ENCODE measurements around the gene EEIG1.
"Not testable (repeated sequence)": the region's sequence is repeated elsewhere in the genome, so short reads cannot be mapped to it uniquely, and the experiment has no call there.

The EEIG1 gene

DNA sequence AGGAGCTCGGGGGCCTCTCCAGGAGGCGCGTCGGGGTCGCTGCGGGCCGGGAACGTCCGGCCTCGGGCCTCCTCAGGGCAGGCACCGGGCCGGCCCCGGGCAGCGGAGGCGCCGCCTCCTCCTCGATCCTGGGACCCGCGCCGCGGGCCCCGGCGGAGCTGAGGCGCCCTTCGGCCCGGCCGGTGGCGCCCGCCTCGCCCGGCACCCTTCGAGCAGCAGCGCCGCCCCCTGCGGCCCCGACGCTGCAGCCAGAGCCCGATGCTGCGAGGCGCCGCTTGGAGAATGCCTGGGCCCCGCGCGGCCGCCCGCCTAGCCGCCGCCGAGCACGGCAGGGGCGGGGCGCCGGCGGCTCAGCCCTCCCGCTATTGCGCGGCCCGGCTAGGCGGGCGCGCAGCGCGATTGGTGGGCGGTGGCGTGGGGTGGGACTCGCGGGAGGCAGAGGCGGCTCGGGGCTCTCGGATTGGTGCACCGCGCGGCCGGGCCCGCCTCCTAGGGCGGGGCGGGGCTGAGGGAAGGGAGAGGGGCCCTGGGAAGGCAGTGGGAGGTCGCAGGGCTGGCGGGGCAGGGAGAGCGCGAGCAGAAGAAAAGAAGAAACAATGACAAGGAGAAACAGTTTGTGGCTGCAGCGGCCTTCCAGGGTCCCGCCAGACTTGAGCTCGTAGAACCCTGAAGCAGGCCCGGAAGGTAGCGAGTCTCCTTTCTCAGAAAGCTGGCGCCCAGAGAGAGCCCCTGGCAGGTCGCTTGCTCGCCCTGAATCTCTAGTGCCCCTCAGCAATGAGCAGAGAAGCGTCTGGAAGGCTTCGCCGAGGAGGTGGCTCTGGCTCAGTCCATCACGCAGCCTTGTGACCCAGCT is at the start of gene EEIG1:
TSS of gene EEIG1 (minus strand) at position 284 of the 853 bp plus-strand sequence. CDS start 852 bp downstream, outside the sequence.
- peak; percentile 99 for DNase-seq

DNA sequence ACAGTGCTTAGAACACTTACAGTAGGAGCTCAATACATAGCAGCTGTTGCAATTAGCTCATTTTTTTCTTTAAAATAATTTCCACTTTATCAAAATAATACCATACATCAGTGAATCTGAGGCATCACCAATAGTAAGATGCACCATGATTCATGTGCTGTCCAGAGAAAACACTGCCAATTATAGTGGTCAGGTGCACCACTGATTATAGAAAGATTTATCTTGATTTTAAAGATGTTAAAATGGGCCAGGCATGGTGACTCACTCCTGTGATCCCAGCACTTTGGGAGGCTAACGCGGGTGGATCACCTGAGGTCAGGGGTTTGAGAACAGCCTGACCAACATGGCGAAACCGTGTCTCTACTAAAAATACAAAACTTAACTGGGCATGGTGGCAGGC is 46.9 kb upstream of the EEIG1 start:
- no peak for DNase-seq

DNA sequence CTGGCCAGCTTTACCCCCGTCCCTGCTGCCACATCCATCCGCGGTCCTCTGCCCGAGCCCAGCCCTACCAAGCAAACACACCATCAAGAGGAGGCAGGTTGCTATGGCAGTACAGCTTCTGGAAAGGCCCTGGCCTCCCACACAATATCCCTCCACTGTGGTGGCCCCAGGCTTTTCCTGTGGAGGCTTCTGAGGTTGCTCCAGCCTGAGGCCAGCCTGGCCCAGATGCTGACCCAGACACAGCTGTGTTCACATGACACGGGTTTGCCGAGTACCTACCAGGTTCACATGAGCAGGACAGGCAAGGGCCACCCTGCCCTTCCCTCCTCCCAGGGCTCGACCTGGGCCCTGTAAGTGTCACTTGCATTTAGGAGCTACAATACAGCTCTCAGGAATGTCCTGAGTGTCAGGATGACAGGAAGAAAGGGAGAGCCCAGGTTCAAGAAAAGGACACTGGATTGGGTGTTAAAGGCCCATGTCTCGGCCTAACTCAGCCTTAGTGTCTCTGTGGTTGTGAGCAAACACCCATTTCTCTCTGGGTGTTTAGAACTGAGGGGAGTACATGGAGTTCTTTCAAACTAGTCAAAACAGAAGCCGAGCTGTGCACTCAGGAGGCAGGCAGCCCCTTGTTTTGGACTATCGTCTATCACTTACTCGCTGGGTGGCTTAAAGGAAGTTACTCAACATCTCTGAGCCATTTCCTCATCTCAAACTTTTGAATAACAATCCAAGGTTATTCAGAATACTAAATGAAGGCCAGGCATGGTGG is 46.2 kb upstream of the EEIG1 start:
- peak; percentile 53 for DNase-seq

DNA sequence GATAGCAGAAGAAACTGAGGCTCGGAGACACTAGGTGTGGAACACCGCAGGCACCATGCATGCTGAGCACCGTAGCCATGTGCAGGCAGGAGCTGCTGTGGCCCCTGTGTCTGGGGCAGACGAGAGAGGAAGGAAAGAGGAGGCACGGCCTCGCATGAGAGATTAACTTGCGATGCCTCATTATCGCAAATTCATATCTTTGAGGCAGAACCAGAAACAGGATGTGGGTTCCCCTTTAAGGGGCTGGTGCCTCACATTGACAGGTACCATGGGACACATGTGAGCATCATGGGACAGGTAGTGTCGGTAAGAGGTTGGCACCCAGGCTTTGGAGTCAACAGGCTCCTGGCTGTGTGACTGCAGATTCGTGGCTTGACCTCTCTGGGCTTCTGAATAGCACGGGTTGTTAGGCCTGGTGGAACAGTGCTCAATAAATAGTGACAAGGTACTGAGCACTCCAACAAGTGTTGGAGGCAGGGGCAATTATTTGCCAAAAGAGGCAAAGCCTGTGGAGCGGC is 45.5 kb upstream of the EEIG1 start:
- DNase-seq = peak; percentile 69

DNA sequence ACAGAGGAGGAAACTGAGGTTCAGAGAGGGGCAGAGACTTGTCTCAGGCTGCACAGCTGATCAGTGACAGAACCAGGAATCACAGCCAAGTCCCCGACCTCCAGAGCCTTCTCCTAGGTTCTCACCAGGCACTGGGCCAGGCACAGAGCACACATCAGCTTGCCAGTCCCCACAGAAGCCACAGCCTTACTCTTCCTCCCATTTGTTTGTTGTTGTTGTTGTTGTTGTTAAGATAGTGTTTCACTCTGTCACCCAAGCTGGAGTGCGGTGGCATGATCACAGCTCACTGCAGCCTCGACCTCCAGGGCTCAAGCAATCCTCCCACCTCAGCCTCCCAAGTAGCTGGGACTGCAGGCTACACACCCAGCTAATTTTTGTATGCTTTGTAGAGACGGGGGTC is 44.9 kb upstream of the EEIG1 start:
- no peak for DNase-seq

DNA sequence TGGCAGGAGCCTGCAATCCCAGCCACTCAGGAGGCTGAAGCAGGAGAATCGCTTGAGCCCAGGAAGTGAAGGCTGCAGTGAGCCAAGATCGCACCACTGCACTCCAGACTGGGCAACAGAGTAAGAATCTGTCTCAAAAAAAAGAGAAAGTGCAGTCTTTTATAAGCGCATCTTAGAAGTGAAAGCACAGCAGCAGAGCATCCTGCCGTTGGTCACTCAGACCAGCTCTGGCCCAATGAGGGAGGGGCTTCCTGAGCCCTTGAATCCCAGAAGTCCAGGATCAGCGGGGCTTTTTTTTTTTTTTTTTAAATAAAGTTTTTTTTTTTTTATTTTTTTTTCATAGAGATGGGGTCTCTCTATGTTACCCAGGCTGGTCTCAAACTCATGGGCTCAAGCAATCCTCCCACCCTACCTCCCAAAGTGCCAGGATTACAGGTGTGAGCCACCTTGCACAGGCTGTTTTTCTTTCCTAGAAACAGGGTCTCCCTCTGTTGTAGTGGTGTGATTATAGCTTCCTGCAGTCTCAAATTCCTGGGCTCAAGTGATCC is 44.0 kb upstream of the EEIG1 start:
- DNase-seq = no peak

DNA sequence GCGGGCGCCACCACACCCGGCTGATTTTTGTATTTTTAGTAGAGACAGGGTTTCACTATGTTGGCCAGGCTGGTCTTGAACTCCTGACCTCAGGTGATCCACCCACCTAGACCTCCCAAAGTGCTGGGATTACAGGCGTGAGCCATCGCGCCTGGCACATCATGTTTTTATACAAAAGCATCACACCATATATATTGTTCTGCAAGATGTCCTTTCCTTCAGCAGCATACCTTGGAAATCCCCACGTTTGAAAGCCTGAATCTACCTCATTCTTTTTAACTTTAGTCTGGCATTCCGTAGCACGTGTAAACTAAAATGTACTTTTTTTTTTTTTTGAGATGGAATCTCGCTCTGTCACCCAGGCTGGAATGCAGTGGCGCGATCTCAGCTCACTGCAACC is 42.9 kb upstream of the EEIG1 start:
- not testable (repeated sequence) for DNase-seq

DNA sequence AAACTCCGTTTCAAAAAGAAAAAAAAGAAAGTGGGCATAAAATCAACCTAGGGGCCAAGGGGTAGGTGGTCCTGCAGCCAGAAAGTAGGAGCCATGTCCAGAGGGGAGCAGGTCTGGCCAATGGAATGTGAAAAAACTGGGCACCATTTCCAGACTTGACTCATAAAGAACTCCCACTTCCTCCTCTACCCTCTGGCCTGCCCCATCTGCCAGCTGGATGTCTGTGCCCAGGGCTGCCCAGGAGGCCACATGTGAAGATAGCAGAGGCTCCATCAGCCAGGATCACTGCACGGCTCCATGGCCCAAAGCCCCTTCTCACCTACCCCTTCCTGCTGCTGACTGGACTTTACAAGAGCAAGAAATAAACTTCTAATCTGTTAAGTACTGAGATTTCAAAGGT is 42.1 kb upstream of the EEIG1 start:
- DNase-seq = no peak

DNA sequence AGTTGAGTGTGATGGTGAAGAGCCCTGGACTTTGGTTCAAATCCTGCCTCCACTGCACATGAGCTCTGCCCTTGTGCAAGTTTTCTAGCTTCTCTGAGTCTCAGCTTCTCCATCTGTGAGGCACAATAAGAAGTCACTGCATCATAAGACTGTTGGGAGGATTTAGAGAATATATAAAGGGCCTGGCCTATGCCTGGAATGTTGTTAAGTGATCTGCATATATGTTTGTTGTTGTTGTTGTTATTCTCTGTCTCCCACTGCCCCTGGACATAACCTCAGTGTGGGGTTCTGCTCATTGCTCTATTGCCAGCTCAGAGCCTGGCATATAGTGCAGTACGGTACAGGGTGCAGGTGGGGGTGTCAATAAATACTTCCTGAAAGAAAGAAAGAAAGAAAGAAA is 40.3 kb upstream of the EEIG1 start:
- no peak for DNase-seq

DNA sequence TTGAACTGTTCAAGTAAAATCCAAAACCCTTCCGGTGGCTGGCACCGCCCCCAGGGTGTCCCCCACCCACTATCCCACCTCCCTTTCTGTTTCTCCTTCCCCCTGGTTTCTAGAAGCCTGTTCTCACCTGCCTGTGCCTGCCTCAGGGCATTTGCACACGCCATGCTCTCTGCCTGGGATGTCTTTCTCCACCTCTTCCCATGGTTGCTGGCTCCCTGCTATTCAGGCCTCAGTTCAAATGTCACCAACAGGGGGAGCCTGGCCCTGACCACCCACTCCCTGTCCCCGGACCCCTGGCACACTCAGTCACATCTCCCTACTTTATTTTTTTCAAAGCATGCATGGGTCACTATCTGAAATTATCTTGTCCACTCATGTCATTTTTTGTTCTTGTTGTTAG is 39.9 kb upstream of the EEIG1 start:
- DNase-seq = no peak

DNA sequence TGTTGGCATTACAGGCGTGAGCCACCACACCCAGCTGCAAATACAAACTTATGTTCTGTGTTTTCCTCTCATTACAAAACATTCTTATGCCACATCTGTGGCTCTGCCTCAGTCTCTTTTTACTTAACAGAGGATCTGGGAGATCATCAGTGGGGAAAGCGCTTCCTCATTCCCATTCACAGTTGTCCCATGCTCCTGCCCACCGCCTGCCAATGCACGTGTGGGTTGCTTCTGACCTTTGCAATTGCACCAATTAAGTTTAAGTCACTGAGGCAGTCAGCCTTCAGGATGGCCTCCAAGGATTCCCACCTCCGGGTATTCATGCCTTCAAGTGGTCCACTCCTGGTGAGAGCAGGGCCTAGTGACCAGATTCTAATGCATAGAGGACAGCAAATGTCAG is 34.9 kb upstream of the EEIG1 start:
- DNase-seq = no peak

DNA sequence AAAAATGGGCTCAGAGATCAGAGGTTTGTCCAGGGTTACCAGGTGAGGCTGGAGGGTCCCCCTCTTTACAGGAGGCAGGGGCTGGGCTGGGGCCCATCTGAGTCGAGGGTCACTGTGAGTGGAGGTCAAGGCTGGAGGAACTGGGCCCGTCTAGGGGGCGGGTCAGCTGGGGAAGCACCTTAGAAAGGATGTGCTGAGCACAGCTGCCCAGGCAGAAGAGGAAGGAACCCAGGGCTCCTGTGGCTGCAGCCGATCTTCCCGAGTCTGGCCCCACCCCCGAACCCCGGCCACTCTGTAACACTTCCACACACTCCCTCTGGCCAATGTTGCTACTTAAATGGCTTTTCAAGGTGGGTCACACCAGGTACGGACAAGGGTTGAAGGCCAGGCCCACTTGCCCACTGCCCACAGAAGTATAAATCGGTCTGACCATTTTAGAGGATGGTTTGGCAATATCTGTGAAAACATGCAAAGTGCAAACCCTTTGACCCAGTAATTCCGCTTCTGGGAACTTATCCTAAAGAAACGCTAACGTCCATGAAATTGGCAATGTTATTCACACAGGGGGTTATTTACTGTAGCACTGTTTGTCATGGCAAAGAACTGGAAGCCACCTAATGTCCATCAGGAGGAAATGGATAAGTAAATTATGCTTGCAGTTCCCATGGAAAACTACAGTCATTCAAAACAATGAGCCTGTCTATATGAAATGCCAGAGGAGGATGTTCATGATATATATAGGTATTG is 30.5 kb upstream of the EEIG1 start:
- DNase-seq = no peak

DNA sequence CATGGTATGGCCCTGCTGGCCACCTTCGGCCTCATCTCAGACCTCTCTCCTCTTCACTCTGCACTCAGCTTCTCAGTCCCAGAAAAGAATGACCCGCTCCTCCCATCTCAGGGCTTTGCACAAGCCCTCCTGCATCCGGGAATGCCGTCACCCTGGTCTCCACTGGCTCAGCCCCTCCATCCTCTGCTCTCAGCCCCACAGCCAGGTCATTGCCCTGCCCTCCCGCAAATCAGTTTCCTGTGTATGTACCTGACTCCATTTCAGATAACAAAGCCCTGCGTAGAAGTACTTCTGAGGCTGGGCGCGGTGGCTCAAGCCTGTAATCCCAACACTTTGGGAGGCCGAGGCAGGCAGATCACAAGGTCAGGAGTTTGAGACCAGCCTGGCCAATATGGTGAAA is 28.9 kb upstream of the EEIG1 start:
- DNase-seq = no peak

DNA sequence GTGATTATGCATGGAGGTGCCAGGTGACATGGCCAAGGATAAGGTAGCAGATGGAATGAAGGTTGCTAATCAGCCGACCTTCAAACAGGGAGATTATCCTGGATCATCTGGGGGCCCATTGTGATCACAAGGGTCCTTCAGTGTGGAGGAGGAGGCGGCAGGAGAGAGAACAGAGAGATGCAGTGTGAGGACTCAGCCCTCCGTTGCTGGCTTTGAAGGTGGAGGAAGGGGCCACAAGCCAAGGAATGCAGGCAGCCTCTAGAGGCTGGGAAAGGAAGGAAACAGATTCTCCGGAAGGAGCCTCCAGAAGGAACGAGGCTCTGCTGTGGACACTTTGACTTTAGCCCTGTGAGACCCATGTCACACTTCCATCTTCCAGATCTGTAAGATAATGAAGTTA is 27.4 kb upstream of the EEIG1 start:
- no peak for DNase-seq

DNA sequence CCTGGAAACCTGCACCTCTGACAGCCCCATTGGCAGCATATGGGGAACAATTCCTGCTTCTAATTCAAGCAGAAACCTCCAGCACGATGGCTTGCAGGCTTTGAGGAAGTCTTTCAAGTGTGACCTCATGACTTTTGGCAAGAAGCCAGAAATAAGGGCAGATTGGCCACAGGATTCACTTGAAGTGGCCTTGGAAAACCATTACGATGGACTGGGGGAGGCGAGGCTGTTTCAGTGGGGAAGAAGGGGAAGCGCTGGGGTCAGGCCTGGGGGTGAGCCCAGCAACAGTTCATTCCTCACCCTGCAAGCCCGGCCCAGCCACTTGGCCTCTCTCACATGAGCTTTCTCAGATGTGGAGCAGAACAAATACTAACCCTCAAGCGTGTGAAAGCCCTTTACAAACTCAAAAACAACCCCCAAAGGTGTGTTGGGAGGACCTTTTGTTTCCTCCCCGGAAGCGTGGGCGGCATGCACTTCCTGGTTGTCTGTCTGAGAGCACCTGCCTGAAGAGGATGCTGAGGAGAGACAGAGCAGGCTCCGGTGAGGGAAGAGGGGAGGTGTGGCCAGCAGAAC is 26.9 kb upstream of the EEIG1 start:
- peak; percentile 89 for DNase-seq

DNA sequence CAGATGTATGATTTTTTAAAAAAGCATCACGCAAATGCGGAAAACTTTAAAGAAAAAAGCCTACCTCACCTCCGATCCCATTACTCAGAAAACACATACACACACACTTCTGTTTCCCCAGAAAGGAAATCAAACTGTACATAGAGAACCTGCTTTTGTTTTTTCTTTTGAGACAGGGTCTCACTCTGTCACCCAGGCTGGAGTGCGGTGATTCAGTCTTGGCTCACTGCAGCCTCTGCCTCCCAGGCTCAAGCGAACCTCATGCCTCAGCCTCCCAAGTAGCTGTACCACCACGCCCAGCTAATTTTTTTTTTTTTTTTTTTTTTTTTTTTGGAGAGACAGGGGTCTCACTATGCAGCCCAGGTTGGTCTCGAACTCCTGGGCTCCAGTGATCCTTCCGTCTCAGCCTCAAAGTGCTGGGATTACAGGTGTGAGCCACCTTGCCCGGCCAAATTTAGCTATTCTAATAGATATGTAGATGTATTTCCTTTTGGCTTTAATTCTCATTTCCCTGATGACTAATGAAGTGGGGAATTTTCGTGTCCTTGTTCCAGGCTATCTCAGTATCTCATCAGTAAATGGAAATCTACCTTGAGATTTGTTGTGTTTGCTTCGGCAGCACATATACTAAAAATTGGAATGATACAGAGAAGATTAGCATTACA is 25.7 kb upstream of the EEIG1 start:
- peak; percentile 51 for DNase-seq

DNA sequence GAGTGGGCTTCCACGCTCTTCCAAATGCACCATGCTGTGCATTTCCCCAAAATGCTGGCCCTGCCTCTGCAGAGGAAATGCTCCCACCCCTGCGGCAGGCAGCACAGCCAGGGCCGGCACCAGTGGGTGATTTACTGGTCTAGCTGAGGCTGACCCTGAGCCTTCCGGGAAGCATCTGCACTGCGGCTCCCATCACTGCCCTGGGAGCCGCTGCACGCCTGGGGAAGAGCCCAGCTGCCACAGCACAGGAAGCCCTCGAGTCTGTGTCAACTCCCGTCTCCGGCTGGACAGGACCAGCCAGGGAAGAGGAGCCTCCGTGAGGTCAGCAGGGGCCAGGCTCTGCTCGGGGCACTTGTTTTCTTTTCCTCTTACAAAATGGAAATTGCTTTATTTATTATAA is 25.1 kb upstream of the EEIG1 start:
- no peak for DNase-seq

DNA sequence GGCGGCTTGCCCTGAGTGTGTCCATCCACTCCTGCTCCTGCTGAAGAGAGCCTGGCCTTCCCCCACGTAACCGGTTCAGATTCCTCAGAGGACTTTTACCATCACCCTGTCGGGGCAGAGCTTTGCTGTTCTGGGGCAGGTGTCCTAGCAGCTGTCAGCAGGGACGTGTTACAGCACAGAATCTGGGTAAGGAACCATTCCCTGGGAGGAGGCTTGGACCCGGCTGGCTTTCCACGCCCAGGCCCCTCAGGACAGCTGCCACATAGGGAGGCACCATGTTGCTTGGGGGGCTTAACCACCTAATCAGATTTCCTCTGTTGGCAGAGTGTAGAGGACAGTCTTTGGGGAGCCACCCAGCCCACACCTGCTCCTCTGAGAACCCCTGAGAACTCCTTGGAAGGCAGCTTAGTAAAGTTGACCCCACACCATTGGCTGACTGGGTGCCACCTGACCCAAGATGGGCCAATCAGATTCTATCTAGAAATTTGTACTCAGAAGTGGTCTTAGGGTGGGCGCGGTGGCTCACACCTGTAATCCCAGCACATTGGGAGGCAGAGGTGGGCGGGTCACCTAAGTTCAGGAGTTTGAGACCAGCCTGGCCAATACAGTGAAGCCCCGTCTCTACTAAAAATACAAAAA is 23.3 kb upstream of the EEIG1 start:
- DNase-seq = no peak

DNA sequence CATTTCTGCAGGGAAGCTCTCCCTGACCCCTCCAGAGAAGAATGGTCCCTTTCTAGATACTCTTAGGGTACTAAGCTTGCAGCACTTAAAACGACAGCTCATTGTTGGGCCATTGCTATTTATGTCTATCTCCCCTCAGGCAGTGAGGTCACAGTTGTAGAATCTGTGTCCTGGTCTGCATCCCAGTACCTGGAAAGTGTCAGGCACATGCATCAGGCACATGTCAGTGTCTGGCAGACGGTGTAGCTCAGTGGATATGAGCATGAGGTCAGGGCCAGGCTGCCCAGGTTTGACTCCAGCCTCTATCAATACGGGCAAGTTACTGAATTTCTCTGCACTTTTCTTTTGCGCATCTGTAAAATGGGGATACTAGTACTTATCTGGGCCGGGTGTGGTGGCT is 22.2 kb upstream of the EEIG1 start:
- DNase-seq = no peak

DNA sequence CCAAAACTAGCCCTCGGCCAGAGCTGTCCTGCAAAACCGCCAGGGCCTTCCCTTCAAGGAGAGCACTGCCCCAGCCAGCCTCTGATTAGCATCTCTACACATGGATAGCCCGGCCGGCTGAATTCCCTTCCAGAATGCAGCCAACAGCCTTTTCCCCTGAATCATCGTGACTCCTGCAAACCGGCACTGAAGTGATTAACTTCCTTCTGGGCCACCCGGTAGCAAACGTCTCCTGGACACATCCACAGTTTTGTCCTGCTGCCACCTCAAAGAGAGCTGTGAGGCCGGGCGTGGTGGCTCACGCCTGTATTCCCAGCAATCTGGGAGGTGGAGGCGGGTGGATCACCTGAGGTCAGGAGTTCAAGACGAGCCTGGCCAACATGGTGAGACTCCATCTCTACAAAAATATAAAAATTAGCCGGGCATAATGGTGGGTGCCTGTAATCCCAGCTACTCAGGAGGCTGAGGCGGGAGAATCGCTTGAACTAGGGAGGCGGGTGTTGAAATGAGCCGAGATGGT is 21.1 kb upstream of the EEIG1 start:
- no peak for DNase-seq

DNA sequence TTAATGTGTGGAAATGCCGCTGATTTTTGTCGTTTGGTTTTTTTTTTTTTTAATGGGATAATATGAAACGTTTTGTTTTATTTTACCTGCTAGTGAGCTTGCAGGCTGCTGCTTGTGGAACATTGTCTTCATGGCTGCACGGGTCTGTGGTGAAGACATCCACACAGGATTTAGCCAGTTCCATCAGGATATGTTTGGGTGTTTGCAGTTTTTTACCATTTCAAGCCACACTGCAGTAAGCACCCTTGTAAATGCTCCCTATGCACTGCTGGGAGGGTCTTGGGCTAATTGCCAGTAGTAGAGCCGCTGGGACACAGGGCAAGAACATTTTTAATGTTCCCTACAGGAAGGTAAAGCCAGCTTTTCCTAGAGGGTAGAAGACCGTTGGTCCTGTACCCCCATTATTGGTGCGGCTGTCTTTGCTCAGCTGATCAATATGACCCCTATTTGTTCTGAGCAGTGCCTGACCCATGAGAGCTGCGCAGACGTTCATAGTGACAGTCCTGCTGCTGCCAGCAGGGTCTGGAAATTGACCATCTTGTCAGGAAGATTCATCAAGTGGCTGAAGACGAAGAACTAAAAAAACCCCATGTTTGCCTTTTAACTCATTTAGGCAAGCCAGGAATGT is 20.5 kb upstream of the EEIG1 start:
- no peak for DNase-seq
